ENCODE results near the gene P3H2. TPM values are rescaled to one million over a fixed set of nuclear protein-coding genes. Genes with fewer than 3 reads are reported as not detected.

The P3H2 gene
- total RNA-seq, 1 experiment from 2014 or later = 19.6 TPM

GRCh38 chr3:190016966-190017365 lies 103.7 kb downstream of the P3H2 start:
- no peaks in the 10 kb centered on the region for H3K27me3 ChIP-seq (replicated peaks; ENCODE audit: insufficient read depth, low read depth, low read length, poor library complexity)
- intact Hi-C loops (cut with micrococcal nuclease; ENCODE audit: unreplicated experiment) = loop anchor here (5.0 kb wide), 1 partner anchor 185 kb away; no protein-coding TSS in a partner anchor
- no TSS peak for BruUV-seq (replicated peaks)
- no peak for TF ChIP-seq CTCF (conservative IDR thresholded peaks at IDR 0.05; ENCODE audit: low read depth, low read length)
- DNase-seq (ENCODE audit: low spot score) = no peak
- ChIA-PET POLR2A (ENCODE audit: low non-redundant PET) (no interaction called here), CTCF (no interaction called here)
- H3K4me3 ChIP-seq (ENCODE audit: low read depth, low read length, poor library complexity, severe bottlenecking) = no peak overlapping the region
- H3K36me3 ChIP-seq (ENCODE audit: insufficient read depth, low read length, poor library complexity, severe bottlenecking) = no peaks in the 10 kb centered on the region
- peaks cover 35% of the 10 kb centered on the region for H3K4me1 ChIP-seq (ENCODE audit: insufficient read depth, low read length, poor library complexity, severe bottlenecking)
- no peaks in the 10 kb centered on the region for H3K9me3 ChIP-seq (ENCODE audit: low read depth, low read length, poor library complexity, severe bottlenecking)
- no peak overlapping the region for H3K27ac ChIP-seq (ENCODE audit: low read depth, low read length, poor library complexity, severe bottlenecking)

GRCh38 chr3:190014940-190015339 lies 105.8 kb downstream of the P3H2 start:
- intact Hi-C loops (cut with micrococcal nuclease; ENCODE audit: unreplicated experiment) = loop anchor here (5.0 kb wide), 2 partner anchors 48 to 187 kb away; no protein-coding TSS in a partner anchor
- Histone ChIP-seq H3K4me3 (ENCODE audit: low read depth, low read length, poor library complexity, severe bottlenecking) (no peak overlapping the region), H3K9me3 (ENCODE audit: low read depth, low read length, poor library complexity, severe bottlenecking) (no peaks in the 10 kb centered on the region), H3K36me3 (ENCODE audit: insufficient read depth, low read length, poor library complexity, severe bottlenecking) (no peaks in the 10 kb centered on the region), H3K27ac (ENCODE audit: low read depth, low read length, poor library complexity, severe bottlenecking) (no peak overlapping the region), H3K27me3 (replicated peaks; ENCODE audit: insufficient read depth, low read depth, low read length, poor library complexity) (no peaks in the 10 kb centered on the region), H3K4me1 (ENCODE audit: insufficient read depth, low read length, poor library complexity, severe bottlenecking) (peaks cover 55% of the 10 kb centered on the region)
- BruUV-seq (replicated peaks) = no TSS peak
- ChIA-PET CTCF (no interaction called here), POLR2A (ENCODE audit: low non-redundant PET) (interaction anchor here (0.6 to 0.7 kb wide), 2 partner anchors 57 to 497 kb away, joined by 3 to 6 read pairs; no protein-coding TSS in a partner anchor)
- no peak for DNase-seq (ENCODE audit: low spot score)
- TF ChIP-seq CTCF (conservative IDR thresholded peaks at IDR 0.05; ENCODE audit: low read depth, low read length) (no peak), EZH2 (IDR thresholded peaks at IDR 0.05; ENCODE audit: borderline replicate concordance, low read depth, low read length, poor library complexity, severe bottlenecking) (no peak)

GRCh38 chr3:190013943-190014924 lies 106.5 kb downstream of the P3H2 start:
- Histone ChIP-seq H3K27me3 (replicated peaks; ENCODE audit: insufficient read depth, low read depth, low read length, poor library complexity) (no peaks in the 10 kb centered on the region), H3K4me1 (ENCODE audit: insufficient read depth, low read length, poor library complexity, severe bottlenecking) (peaks cover 62% of the 10 kb centered on the region), H3K36me3 (ENCODE audit: insufficient read depth, low read length, poor library complexity, severe bottlenecking) (no peaks in the 10 kb centered on the region), H3K9me3 (ENCODE audit: low read depth, low read length, poor library complexity, severe bottlenecking) (no peaks in the 10 kb centered on the region), H3K4me3 (ENCODE audit: low read depth, low read length, poor library complexity, severe bottlenecking) (no peak overlapping the region), H3K27ac (ENCODE audit: low read depth, low read length, poor library complexity, severe bottlenecking) (no peak overlapping the region)
- TF ChIP-seq CTCF (conservative IDR thresholded peaks at IDR 0.05; ENCODE audit: low read depth, low read length) (no peak), EZH2 (IDR thresholded peaks at IDR 0.05; ENCODE audit: borderline replicate concordance, low read depth, low read length, poor library complexity, severe bottlenecking) (no peak)
- ChIA-PET POLR2A (ENCODE audit: low non-redundant PET) (interaction anchor here (0.6 to 0.7 kb wide), 2 partner anchors 57 to 498 kb away, joined by 3 to 6 read pairs; no protein-coding TSS in a partner anchor), CTCF (no interaction called here)
- DNase-seq (ENCODE audit: low spot score) = no peak
- intact Hi-C loops (cut with micrococcal nuclease; ENCODE audit: unreplicated experiment) = loop anchor here (5.0 kb wide), 1 partner anchor 47 kb away; no protein-coding TSS in a partner anchor
- BruUV-seq (replicated peaks) = no TSS peak

Data from A673 (cell line).